Mucosa of rectum (tissue), 2 donors: ENCODE results near the gene NANOGP8.
"Not testable (repeated sequence)": the region's sequence is repeated elsewhere in the genome, so short reads cannot be mapped to it uniquely, and the experiment has no call there.

Experiments used
- H3K27ac ChIP-seq, 2 donors: one replicate each; pipeline ENCODE4 v1.7.0; 2013; ENCODE audit warnings: inconsistent platforms in 2 of 2, low read depth in 2 of 2, low read length in 2 of 2
- H3K27me3 ChIP-seq, 2 donors: one replicate each; pipeline ENCODE4 v1.7.0; 2013; ENCODE audit warnings: low read length in 2 of 2; ENCODE audit not compliant: control insufficient read depth in 2 of 2, insufficient read depth in 2 of 2
- H3K36me3 ChIP-seq, 2 donors: one replicate each; pipeline ENCODE4 v1.7.0; 2013; ENCODE audit warnings: low read length in 2 of 2; ENCODE audit not compliant: control insufficient read depth in 2 of 2, insufficient read depth in 2 of 2
- H3K4me1 ChIP-seq, 2 donors: one replicate each; pipeline ENCODE4 v1.7.0; 2013; ENCODE audit warnings: low read length in 2 of 2, mild to moderate bottlenecking in 1 of 2; ENCODE audit not compliant: control insufficient read depth in 2 of 2, insufficient read depth in 2 of 2
- H3K4me3 ChIP-seq, 2 donors: one replicate each; pipeline ENCODE4 v1.7.0; 2013; ENCODE audit warnings: low read length in 2 of 2
- H3K9ac ChIP-seq, 2 donors: one replicate each; pipeline ENCODE4 v1.7.0; 2013; ENCODE audit warnings: low read length in 2 of 2, low read depth in 1 of 2, mild to moderate bottlenecking in 1 of 2
- H3K9me3 ChIP-seq, 2 donors: one replicate each; pipeline ENCODE4 v1.7.0; 2013; ENCODE audit warnings: low read length in 2 of 2; ENCODE audit not compliant: control insufficient read depth in 2 of 2
- donor health status: healthy.
- donor health status: Normal muscosa, but diverticular disease.

The NANOGP8 gene

DNA sequence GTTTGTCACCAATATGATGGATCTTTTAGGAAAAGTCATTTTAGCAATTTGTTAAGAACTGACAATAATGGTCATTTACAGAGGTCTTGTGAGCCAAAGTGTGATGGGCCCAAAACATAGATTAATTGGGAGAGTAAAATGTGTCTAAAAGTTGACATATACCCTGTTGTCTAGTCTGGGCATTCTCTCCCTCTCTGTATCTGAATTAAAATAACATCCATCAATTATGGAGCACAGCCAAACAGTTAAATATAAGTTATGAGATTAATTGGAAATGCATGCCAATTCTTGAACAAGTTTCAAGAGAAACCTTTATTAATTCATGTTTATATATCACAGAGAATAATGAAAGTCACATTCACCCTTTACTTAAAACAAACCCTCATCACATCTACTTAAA lies 13.6 kb upstream of the NANOGP8 start:
- H3K4me1 ChIP-seq = no peaks in the 10 kb centered on the region
- no peak overlapping the region for H3K27ac ChIP-seq
- no peaks in the 10 kb centered on the region for H3K36me3 ChIP-seq
- no peak overlapping the region for H3K4me3 ChIP-seq
- H3K27me3 ChIP-seq = no peaks in the 10 kb centered on the region
- H3K9ac ChIP-seq = no peak overlapping the region
- no peaks in the 10 kb centered on the region for H3K9me3 ChIP-seq

- Histone ChIP-seq H3K36me3 (no peaks in the 10 kb centered on the region), H3K4me3 (no peak overlapping the region), H3K4me1 (no peaks in the 10 kb centered on the region), H3K9me3 (no peaks in the 10 kb centered on the region), H3K9ac (no peak overlapping the region), H3K27me3 (no peaks in the 10 kb centered on the region), H3K27ac (no peak overlapping the region)
Observed at GRCh38 chr15:35095941-35096340, 10.8 kb upstream of the NANOGP8 start.

- Histone ChIP-seq H3K36me3 (no peaks in the 10 kb centered on the region), H3K27ac (no peak overlapping the region), H3K4me3 (no peak overlapping the region), H3K4me1 (no peaks in the 10 kb centered on the region), H3K27me3 (no peaks in the 10 kb centered on the region), H3K9me3 (no peaks in the 10 kb centered on the region), H3K9ac (no peak overlapping the region)
Observed at GRCh38 chr15:35092846-35093245, 7.8 kb upstream of the NANOGP8 start.

- Histone ChIP-seq H3K9ac (no peak overlapping the region), H3K4me3 (no peak overlapping the region), H3K27ac (no peak overlapping the region), H3K9me3 (no peaks in the 10 kb centered on the region), H3K4me1 (no peaks in the 10 kb centered on the region), H3K27me3 (no peaks in the 10 kb centered on the region), H3K36me3 (no peaks in the 10 kb centered on the region)
Observed at GRCh38 chr15:35092311-35092710, 7.2 kb upstream of the NANOGP8 start.

- Histone ChIP-seq H3K4me1 (no peaks in the 10 kb centered on the region), H3K36me3 (no peaks in the 10 kb centered on the region), H3K9ac (no peak overlapping the region), H3K4me3 (no peak overlapping the region), H3K27me3 (no peaks in the 10 kb centered on the region), H3K9me3 (no peaks in the 10 kb centered on the region), H3K27ac (no peak overlapping the region)
Observed at GRCh38 chr15:35090104-35090807, 5.2 kb upstream of the NANOGP8 start.

DNA sequence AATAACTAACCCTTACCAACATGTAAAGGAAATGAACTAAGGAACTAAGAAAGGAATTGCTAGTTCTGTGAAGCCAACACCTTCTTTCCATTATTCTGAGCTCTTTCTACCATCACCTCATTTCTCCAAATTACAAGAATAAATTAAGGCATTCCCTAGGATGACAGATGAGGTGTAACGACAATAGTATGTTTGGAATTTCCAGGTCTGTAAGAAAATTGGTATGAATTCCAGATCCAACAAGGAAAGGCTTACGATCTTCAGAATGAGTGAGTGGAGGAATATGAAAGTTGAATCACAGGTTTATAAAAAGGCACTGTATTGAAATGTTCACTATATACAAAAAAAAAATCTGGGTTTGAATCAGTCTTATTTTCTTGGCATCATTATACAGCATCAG lies 4.5 kb upstream of the NANOGP8 start:
- no peaks in the 10 kb centered on the region for H3K36me3 ChIP-seq
- H3K27me3 ChIP-seq = no peaks in the 10 kb centered on the region
- no peaks in the 10 kb centered on the region for H3K9me3 ChIP-seq
- no peak overlapping the region for H3K27ac ChIP-seq
- H3K9ac ChIP-seq = no peak overlapping the region
- H3K4me1 ChIP-seq = no peaks in the 10 kb centered on the region
- no peak overlapping the region for H3K4me3 ChIP-seq

GRCh38 chr15:35088329-35088728 lies 3.2 kb upstream of the NANOGP8 start:
- Histone ChIP-seq H3K27me3 (no peaks in the 10 kb centered on the region), H3K36me3 (no peaks in the 10 kb centered on the region), H3K9ac (no peak overlapping the region), H3K4me3 (no peak overlapping the region), H3K27ac (no peak overlapping the region), H3K9me3 (no peaks in the 10 kb centered on the region), H3K4me1 (no peaks in the 10 kb centered on the region)

- Histone ChIP-seq H3K4me1 (no peaks in the 10 kb centered on the region), H3K27me3 (no peaks in the 10 kb centered on the region), H3K4me3 (no peak overlapping the region), H3K36me3 (no peaks in the 10 kb centered on the region), H3K27ac (no peak overlapping the region), H3K9ac (no peak overlapping the region), H3K9me3 (no peaks in the 10 kb centered on the region)
Observed at GRCh38 chr15:35087759-35088158, 2.7 kb upstream of the NANOGP8 start.

DNA sequence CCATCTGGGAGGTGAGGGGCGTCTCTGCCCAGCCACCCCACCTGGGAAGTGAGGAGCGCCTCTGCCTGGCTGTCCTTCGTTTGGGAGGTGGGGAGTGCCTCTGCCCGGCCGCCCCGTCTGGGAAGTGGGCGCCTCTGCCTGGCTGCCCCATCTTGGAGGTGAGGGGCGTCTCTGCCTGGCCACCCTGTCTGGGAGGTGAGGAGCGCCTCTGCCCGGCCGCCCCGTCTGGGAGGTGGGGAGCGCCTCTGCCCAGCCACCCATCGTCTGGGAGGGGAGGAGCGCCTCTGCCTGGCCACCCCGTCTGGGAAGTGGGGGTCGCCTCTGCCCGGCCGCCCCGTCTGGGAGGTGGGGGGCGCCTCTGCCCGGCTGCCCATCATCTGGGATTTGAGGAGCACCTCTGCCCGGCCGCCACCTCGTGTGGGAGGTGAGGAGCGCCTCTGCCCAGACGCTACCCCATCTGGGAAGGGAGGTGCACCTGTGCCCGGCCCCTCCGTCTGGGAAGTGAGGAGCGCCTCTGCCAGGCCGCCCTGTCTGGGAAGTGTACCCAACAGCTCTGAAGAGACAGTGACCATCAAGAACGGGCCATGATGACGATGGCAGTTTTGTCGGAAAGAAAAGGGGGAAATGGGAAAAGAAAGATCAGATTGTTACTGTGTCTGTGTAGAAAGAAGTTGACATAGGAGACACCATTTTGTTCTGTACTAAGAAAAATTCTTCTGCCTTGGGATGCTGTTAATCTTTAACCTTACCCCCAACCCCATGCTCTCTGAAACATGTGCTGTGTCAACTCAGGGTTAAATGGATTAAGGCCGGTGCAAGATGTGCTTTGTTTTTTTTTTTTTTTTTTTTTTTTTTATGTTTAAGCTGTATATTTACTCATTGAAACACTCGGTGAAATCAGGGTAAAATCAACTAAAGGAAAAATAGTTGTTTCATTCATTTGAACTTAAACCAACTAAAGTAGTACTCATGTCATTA lies 2.4 kb downstream of the NANOGP8 start:
- H3K9me3 ChIP-seq, H3K4me3 ChIP-seq, H3K27ac ChIP-seq, H3K27me3 ChIP-seq, H3K9ac ChIP-seq, H3K36me3 ChIP-seq, H3K4me1 ChIP-seq: not testable (repeated sequence)

- H3K27ac ChIP-seq, H3K4me1 ChIP-seq, H3K36me3 ChIP-seq, H3K9me3 ChIP-seq, H3K4me3 ChIP-seq, H3K27me3 ChIP-seq, H3K9ac ChIP-seq: not testable (repeated sequence)
Observed at GRCh38 chr15:35081626-35082365, 3.3 kb downstream of the NANOGP8 start.
